HL-60/S4 treated with retinoic acid at 250 ng/mL for 4 days and 3 days (cell line): ENCODE results near the gene UCK1.
"Not testable (repeated sequence)": the region's sequence is repeated elsewhere in the genome, so short reads cannot be mapped to it uniquely, and the experiment has no call there.

Experiments
- in situ Hi-C: fragments of 300-500 bp; cut with MboI; formaldehyde crosslinking; loops from 2 replicates; pipeline ENCODE4 v1.7.0; 2022; ENCODE audit warnings: low sequenced_read_pairs

Gene UCK1

GRCh38 chr9:131524665-131525315 lies 6.3 kb downstream of the UCK1 start:
- in situ Hi-C loops, result no loop called here

- in situ Hi-C loops, result no loop called here
Observed at GRCh38 chr9:131523451-131524435, 7.3 kb downstream of the UCK1 start.

DNA sequence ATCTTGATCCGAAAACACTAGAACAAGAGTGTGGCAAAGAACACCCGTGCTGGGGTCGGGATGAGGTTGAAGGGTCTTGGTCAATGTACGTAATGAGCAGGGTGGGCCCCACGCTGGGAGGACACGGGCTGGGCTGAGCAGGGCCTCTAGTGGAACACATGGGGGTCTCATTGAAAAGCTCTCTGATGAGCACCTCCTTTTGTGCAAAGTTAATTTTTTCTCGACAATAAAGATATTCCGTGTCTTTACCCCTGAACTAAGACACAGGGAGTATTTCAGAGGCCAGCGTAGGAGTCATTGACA lies 8.0 kb downstream of the UCK1 start:
- in situ Hi-C loops, result no loop called here

GRCh38 chr9:131522257-131523085 lies 8.6 kb downstream of the UCK1 start:
- in situ Hi-C loops, result no loop called here

- in situ Hi-C loops, result no loop called here
Observed at GRCh38 chr9:131521822-131522221, 9.2 kb downstream of the UCK1 start.

- in situ Hi-C loops, result no loop called here
Observed at GRCh38 chr9:131521203-131521602, 9.9 kb downstream of the UCK1 start.

- in situ Hi-C loops, result no loop called here
Observed at GRCh38 chr9:131520503-131520902, 10.6 kb downstream of the UCK1 start.

- in situ Hi-C loops, result no loop called here
Observed at GRCh38 chr9:131518553-131518952, 12.5 kb downstream of the UCK1 start.

DNA sequence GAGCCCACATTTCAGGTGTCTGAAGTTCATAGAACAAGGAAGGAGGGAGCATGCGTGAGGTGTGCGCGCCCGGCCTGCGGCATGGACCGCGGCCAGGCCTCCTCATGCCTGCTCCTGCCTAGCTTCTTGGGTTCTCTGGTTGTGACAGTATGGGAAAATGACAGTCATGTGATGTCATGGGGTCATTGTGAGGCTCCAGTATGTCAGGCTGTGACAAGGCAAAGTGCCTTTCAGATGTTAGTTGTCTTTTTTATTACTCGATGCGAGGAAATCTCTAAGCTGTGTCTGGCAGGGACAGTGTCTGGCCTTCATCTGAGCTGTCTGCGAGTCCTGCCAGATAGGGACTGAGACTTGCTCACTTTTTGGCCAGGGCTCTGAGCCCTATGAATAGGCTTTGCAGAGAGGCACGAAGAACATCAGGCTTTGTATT lies 13.3 kb downstream of the UCK1 start:
- in situ Hi-C loops, result no loop called here

- in situ Hi-C loops, result no loop called here
Observed at GRCh38 chr9:131516930-131517329, 14.1 kb downstream of the UCK1 start.

DNA sequence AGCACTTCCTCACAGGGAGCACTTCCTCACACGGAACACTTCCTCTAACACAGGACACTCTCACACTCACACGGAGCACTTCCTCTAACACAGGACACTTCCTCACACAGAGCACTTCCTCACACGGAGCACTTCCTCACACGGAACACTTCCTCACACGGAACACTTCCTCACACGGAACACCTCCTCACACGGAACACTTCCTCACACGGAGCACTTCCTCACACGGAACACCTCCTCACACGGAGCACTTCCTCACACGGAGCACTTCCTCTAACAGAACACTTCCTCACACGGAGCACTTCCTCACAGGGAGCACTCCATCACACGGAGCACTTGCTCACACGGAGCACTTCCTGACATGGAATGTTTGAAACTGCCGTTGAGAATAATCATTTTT lies 15.0 kb downstream of the UCK1 start:
- in situ Hi-C loops, result no loop called here

DNA sequence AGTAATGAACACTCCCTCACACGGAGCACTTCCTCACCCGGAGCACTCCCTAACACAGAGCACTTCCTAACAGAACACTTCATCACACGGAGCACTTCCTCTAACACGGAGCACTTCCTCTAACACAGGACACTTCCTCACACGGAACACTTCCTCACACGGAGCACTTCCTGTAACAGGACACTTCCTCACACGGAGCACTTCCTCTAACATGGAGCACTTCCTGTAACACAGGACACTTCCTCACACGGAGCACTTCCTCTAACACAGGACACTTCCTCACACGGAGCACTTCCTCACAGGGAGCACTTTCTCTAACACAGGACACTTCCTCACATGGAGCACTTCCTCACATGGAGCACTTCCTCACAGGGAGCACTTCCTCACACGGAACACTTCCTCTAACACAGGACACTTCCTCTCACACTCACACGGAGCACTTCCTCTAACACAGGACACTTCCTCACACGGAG lies 15.5 kb downstream of the UCK1 start:
- in situ Hi-C loops, result not testable (repeated sequence)

GRCh38 chr9:131513177-131513576 lies 17.9 kb downstream of the UCK1 start:
- in situ Hi-C loops, result no loop called here

DNA sequence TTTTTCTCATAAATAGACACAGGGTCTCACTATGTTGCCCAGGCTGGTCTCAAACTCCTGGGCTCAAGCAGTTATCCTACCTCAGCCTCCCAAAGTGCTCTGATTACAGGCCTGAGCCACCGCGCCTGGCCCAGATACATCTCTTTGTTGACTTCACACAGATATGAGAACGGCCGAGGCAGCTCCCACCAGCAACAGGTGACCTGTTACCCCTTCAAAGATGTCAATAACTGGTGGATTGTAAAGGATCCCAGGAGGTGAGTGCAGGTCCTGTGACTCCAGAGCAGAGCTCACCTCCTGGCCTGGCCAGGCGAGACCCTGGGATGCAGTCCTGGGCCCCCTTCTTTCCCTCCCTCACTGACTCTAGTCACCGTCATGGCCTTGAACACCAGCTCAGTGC lies 19.2 kb downstream of the UCK1 start:
- in situ Hi-C loops, result no loop called here

- in situ Hi-C loops, result no loop called here
Observed at GRCh38 chr9:131511416-131511815, 19.6 kb downstream of the UCK1 start.

- in situ Hi-C loops, result no loop called here
Observed at GRCh38 chr9:131505012-131505411, 26.1 kb downstream of the UCK1 start.

- in situ Hi-C loops, result no loop called here
Observed at GRCh38 chr9:131503626-131504465, 27.2 kb downstream of the UCK1 start.

DNA sequence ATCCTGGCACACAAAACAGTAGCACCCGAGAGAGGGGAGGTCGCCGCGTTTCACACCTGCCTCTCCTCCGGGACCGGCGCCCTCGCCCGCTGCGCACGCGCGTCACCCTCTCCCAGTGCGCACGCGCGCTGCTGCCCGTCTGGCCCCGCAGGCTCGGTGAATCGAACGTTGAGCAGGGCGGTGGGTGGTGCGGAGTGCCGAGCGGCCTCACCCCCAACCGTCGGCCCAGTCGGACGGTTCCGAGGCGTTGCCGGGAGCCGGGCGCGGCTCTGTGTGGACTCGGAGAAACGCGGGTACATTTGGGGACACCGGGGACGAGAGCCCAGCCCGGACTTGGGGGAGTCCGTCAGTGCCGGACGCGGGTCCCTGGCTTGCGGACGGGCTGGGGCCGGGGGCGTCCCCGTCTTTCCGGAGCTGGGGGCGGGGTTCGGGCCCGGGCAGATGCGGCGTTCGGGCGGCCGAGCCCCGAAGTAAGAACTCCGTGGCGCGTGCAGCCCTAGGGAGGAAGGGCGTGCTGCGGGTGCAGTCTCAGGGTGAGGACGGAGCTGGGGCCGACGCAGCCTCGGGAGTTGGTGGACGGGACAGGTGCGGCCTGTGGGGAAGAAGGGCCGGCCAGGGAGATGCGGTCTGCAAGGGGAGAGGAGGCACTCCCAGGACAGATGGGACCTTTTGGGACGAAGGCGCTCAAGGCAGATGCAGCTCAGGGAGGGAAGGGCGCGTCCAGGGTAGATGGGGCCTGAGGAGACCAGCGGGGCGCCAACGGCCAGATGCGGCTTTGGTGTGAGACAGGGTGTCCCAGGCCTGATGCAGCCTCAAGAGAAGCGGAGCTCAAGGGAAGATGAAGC lies 28.1 kb downstream of the UCK1 start, which contains the start of gene POMT1:
POMT1 (plus strand) TSS at position 138 of the 845 bp plus-strand sequence. CDS start 1,301 bp downstream, outside the sequence.
- in situ Hi-C loops, result no loop called here

- in situ Hi-C loops, result no loop called here
Observed at GRCh38 chr9:131500939-131501541, 30.0 kb downstream of the UCK1 start.
